Measurements from ENCODE around the gene PDCD6IP. TPM values are rescaled to one million over a fixed set of nuclear protein-coding genes. Genes with fewer than 3 reads are reported as not detected.
"Not testable (repeated sequence)": the region's sequence is repeated elsewhere in the genome, so short reads cannot be mapped to it uniquely, and the experiment has no call there.

Gene PDCD6IP
- total RNA-seq, 1 experiment from 2014 or later, result 205 TPM

DNA sequence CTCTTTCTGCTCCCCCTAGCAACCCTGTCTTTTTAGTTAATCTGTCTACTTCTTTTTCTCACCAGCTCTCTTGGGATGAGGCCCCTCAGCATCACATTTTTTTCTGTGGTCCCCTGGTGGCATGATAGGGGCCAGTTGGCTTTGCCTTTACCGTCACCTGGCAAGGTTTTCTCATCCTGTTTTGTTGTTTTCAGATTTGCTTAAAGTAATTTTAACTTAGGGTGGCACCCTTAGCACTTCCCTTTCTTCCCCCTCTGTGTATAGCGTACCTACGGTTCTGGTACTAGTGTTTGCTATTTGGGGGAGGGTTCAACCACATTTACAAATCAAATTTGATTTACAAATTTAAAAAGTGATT is 35.6 kb downstream of the PDCD6IP start:
- H3K9me3 ChIP-seq (ENCODE audit: control insufficient read depth, insufficient read depth, low read depth, low read length), result no peaks in the 10 kb centered on the region
- intact Hi-C loops (cut with micrococcal nuclease; ENCODE audit: unreplicated experiment) (no loop called here), in situ Hi-C loops (cut with HindIII; ENCODE audit: low pct_unique_long_range_greater_than_20kb, low sequenced_read_pairs) (no loop called here)
- TF ChIP-seq SIN3A (IDR thresholded peaks at IDR 0.05; ENCODE audit: borderline replicate concordance, insufficient read depth, low read depth, low read length) (no peak), CTCF (IDR thresholded peaks at IDR 0.05) (no peak), TCF7L2 (IDR thresholded peaks at IDR 0.05; ENCODE audit: low read depth, low read length) (no peak), POLR2AphosphoS5 (IDR thresholded peaks at IDR 0.05; ENCODE audit: low read depth, low read length) (no peak)
- TF ChIP-seq, protein P1, sequence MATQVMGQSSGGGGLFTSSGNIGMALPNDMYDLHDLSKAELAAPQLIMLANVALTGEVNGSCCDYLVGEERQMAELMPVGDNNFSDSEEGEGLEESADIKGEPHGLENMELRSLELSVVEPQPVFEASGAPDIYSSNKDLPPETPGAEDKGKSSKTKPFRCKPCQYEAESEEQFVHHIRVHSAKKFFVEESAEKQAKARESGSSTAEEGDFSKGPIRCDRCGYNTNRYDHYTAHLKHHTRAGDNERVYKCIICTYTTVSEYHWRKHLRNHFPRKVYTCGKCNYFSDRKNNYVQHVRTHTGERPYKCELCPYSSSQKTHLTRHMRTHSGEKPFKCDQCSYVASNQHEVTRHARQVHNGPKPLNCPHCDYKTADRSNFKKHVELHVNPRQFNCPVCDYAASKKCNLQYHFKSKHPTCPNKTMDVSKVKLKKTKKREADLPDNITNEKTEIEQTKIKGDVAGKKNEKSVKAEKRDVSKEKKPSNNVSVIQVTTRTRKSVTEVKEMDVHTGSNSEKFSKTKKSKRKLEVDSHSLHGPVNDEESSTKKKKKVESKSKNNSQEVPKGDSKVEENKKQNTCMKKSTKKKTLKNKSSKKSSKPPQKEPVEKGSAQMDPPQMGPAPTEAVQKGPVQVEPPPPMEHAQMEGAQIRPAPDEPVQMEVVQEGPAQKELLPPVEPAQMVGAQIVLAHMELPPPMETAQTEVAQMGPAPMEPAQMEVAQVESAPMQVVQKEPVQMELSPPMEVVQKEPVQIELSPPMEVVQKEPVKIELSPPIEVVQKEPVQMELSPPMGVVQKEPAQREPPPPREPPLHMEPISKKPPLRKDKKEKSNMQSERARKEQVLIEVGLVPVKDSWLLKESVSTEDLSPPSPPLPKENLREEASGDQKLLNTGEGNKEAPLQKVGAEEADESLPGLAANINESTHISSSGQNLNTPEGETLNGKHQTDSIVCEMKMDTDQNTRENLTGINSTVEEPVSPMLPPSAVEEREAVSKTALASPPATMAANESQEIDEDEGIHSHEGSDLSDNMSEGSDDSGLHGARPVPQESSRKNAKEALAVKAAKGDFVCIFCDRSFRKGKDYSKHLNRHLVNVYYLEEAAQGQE (IDR thresholded peaks at IDR 0.05; ENCODE audit: insufficient read depth in 1 of 2, low read depth in 2 of 2, low read length in 1 of 2), result no peak
- H3K4me3 ChIP-seq (ENCODE audit: low read depth in 2 of 2, low read length in 2 of 2), result no peak overlapping the region
- no peaks in the 10 kb centered on the region for H3K4me1 ChIP-seq (ENCODE audit: control insufficient read depth, insufficient read depth, low read length)
- POLR2A ChIA-PET, result no interaction called here
- H3K36me3 ChIP-seq (ENCODE audit: control insufficient read depth, insufficient read depth, low read length), result peaks cover 5% of the 10 kb centered on the region; the same call in 1 of the 2 replicates
- ATAC-seq, result no peak
- DNase-seq (ENCODE audit: low read depth, low spot score), result no peak
- H3K27me3 ChIP-seq (ENCODE audit: control insufficient read depth, insufficient read depth, low read length), result no peaks in the 10 kb centered on the region
- BruUV-seq (replicated peaks), result no TSS peak
- CTCF ChIA-PET, result no interaction called here
- H3K27ac ChIP-seq (ENCODE audit: low read length), result no peak overlapping the region

DNA sequence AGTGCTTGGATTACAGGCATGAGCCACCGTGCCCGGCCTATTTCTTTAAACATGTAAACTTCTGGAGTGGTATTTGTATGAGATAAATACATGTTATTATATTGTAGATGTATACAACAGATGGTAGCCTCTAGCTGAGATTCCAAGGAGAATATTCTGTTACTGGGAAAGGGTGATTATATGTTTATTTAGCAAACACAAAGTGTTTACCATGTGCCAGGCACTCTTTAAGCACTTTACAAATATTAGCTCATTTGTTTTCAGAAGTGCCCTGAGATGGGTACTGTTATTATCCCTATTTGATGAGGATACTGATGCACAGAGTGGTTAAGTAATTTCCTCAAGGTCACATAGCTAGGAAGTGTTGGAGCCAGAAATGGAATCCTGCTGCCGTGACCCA is 38.8 kb downstream of the PDCD6IP start:
- H3K9me3 ChIP-seq (ENCODE audit: control insufficient read depth, insufficient read depth, low read depth, low read length); in situ Hi-C loops (cut with HindIII; ENCODE audit: low pct_unique_long_range_greater_than_20kb, low sequenced_read_pairs); BruUV-seq (replicated peaks); CTCF ChIA-PET; ATAC-seq; H3K4me1 ChIP-seq (ENCODE audit: control insufficient read depth, insufficient read depth, low read length); H3K36me3 ChIP-seq (ENCODE audit: control insufficient read depth, insufficient read depth, low read length); H3K27ac ChIP-seq (ENCODE audit: low read length); intact Hi-C loops (cut with micrococcal nuclease; ENCODE audit: unreplicated experiment); H3K4me3 ChIP-seq (ENCODE audit: low read depth in 2 of 2, low read length in 2 of 2); DNase-seq (ENCODE audit: low read depth, low spot score); H3K27me3 ChIP-seq (ENCODE audit: control insufficient read depth, insufficient read depth, low read length): not testable (repeated sequence)
- POLR2A ChIA-PET, result interaction anchor here (0.6 to 0.7 kb wide), 2 partner anchors 166 to 186 kb away, joined by 3 read pairs; no protein-coding TSS in a partner anchor

GRCh38 chr3:33839283-33839682 is 40.9 kb downstream of the PDCD6IP start:
- no TSS peak for BruUV-seq (replicated peaks)
- no peaks in the 10 kb centered on the region for H3K4me1 ChIP-seq (ENCODE audit: control insufficient read depth, insufficient read depth, low read length)
- TF ChIP-seq SIN3A (IDR thresholded peaks at IDR 0.05; ENCODE audit: borderline replicate concordance, insufficient read depth, low read depth, low read length), result no peak
- no peak for TF ChIP-seq CTCF (IDR thresholded peaks at IDR 0.05)
- no peak for TF ChIP-seq TCF7L2 (IDR thresholded peaks at IDR 0.05; ENCODE audit: low read depth, low read length)
- TF ChIP-seq, protein P1 (IDR thresholded peaks at IDR 0.05; ENCODE audit: insufficient read depth in 1 of 2, low read depth in 2 of 2, low read length in 1 of 2), result no peak
- no peak for TF ChIP-seq POLR2AphosphoS5 (IDR thresholded peaks at IDR 0.05; ENCODE audit: low read depth, low read length)
- POLR2A ChIA-PET, result no interaction called here
- no peak overlapping the region for H3K4me3 ChIP-seq (ENCODE audit: low read depth in 2 of 2, low read length in 2 of 2)
- no peak for ATAC-seq
- H3K27ac ChIP-seq (ENCODE audit: low read length), result no peak overlapping the region
- CTCF ChIA-PET, result no interaction called here
- DNase-seq (ENCODE audit: low read depth, low spot score), result no peak
- H3K27me3 ChIP-seq (ENCODE audit: control insufficient read depth, insufficient read depth, low read length), result no peaks in the 10 kb centered on the region
- H3K36me3 ChIP-seq (ENCODE audit: control insufficient read depth, insufficient read depth, low read length), result peaks cover 5% of the 10 kb centered on the region; the same call in 1 of the 2 replicates
- no peaks in the 10 kb centered on the region for H3K9me3 ChIP-seq (ENCODE audit: control insufficient read depth, insufficient read depth, low read depth, low read length)
- in situ Hi-C loops (cut with HindIII; ENCODE audit: low pct_unique_long_range_greater_than_20kb, low sequenced_read_pairs) (no loop called here), intact Hi-C loops (cut with micrococcal nuclease; ENCODE audit: unreplicated experiment) (no loop called here)
